Measurements from ENCODE around the gene CILP. TPM values are rescaled to one million over a fixed set of nuclear protein-coding genes. Genes with fewer than 3 reads are reported as not detected.

The CILP gene
- total RNA-seq, 1 donor from 2014 or later, result 7.8 TPM

- intact Hi-C loops (cut with micrococcal nuclease), result no loop called here
- no peak for ATAC-seq
- no peak for DNase-seq
Measured at GRCh38 chr15:65175511-65175910, 35.8 kb downstream of the CILP start.

DNA sequence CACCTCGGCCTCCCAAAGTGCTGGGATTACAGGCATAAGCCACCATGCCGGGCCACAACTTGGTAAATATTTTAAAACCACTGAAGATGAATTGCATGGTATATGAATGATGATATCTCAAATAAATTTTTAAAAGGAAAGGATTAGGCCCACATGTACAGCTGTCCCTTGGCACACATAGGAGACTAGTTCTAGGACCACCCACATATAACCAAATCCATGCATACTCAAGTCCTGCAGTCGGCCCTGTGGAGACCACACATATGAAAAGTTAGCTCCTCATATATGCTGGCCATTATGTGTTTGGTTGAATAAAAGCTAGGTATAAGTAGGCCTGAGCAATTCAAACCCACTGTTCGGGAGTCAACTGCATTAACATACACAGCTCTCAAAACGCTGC, 36.8 kb downstream of the CILP start:
- no peak for ATAC-seq
- no peak for DNase-seq
- intact Hi-C loops (cut with micrococcal nuclease), result no loop called here

GRCh38 chr15:65172531-65172930, 38.7 kb downstream of the CILP start:
- intact Hi-C loops (cut with micrococcal nuclease), result no loop called here
- DNase-seq, result no peak
- ATAC-seq, result no peak

GRCh38 chr15:65171428-65171827, 39.8 kb downstream of the CILP start:
- intact Hi-C loops (cut with micrococcal nuclease), result no loop called here
- ATAC-seq (no peak), DNase-seq (no peak)

DNA sequence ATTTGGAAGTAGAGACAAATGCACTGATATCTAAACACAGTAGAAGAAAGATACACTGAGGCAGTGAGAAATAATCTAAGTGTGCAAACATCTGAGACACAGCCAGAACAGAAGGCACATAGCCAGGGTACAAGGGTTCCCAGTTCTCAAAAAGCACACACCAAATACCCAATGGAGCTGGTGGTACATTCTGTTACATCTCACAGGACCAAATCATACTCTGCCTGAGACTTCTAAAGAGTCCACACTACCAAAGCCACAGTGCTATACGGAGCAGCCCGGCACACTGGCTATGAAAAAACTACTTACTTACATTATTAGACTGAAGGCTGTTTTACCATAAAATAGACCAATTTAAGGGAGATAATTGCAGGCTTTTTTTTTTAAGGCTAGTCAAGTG, 45.4 kb downstream of the CILP start:
- intact Hi-C loops (cut with micrococcal nuclease), result no loop called here
- ATAC-seq (peak; percentile 30), DNase-seq (no peak)

GRCh38 chr15:65164139-65164538, 47.1 kb downstream of the CILP start:
- intact Hi-C loops (cut with micrococcal nuclease), result no loop called here
- ATAC-seq, result no peak

DNA sequence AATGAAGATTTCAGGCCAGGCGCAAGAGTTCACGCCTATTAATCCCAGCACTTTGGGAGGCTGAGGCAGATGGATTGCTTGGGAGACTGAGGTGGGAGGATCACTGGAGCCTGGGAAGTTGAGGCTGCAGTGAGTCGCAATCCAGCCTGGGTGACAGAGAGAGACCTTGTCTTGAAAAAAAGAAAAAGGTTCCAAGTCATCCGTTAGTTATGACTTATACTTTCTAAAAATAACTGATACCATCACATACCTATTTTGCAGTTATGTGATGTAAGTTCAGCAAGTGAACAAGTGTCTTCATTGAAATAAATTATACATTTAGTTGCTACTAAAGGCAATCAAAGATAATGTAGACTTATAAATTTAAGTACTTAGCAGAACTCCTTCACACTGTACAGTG, 48.2 kb downstream of the CILP start:
- intact Hi-C loops (cut with micrococcal nuclease), result no loop called here
- DNase-seq (no peak), ATAC-seq (peak; percentile 28)

More at GRCh38 chr15:65164139-65164538, 47.1 kb downstream of the CILP start:
- no peak for DNase-seq

DNA sequence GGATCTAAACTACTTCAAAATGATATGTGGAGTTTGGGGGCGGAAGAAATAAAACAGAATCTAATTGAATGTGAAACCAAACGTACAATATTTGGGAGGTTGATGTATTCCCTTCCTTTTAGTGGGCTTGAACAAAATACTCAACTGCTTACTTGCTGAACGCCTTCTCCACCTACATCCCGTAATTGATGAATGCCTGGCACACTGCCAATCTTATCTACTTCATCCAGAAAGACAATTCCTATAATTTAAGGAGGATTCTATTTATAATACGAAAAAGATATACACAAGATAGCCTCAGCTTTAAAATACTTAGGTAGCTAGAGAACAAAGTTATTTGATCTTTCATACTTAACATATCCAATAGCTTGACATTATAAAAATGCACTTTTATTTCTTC, 54.6 kb downstream of the CILP start:
- ATAC-seq (no peak), DNase-seq (no peak)
- intact Hi-C loops (cut with micrococcal nuclease), result no loop called here

- DNase-seq (no peak), ATAC-seq (no peak)
- intact Hi-C loops (cut with micrococcal nuclease), result no loop called here
Measured at GRCh38 chr15:65154720-65155119, 56.6 kb downstream of the CILP start.

- DNase-seq (no peak), ATAC-seq (no peak)
- intact Hi-C loops (cut with micrococcal nuclease), result no loop called here
Measured at GRCh38 chr15:65147902-65148301, 63.4 kb downstream of the CILP start.

GRCh38 chr15:65146438-65146837, 64.8 kb downstream of the CILP start:
- intact Hi-C loops (cut with micrococcal nuclease), result no loop called here
- DNase-seq (no peak), ATAC-seq (no peak)

Other genes starting within 250 kb of the CILP start
- gene SPG21, start 221.6 kb downstream of the CILP start, total RNA-seq, result 47.8 TPM
- gene MTFMT, start 181.8 kb downstream of the CILP start, total RNA-seq, result 20.4 TPM
- gene SLC51B, start 166.1 kb downstream of the CILP start, total RNA-seq, result not detected
- 18.9 TPM for gene RASL12, start 143.5 kb downstream of the CILP start, total RNA-seq
- 10.6 TPM for gene KBTBD13, start 134.7 kb downstream of the CILP start, total RNA-seq
- gene UBAP1L, start 96.3 kb downstream of the CILP start, total RNA-seq, result 1.3 TPM
- 15.8 TPM for gene PDCD7, start 77.7 kb downstream of the CILP start, total RNA-seq
- gene CLPX, start 26.1 kb downstream of the CILP start, total RNA-seq, result 58.3 TPM
- gene PARP16, start 75.4 kb upstream of the CILP start, total RNA-seq, result 4.1 TPM
- not detected for gene RNU5A-1, start 84.6 kb upstream of the CILP start, total RNA-seq
- gene RNU5B-1, start 93.2 kb upstream of the CILP start, total RNA-seq, result 40.8 TPM
- 0.10 TPM for gene IGDCC3, start 166.5 kb upstream of the CILP start, total RNA-seq
- gene IGDCC4, start 211.5 kb upstream of the CILP start, total RNA-seq, result 2.4 TPM

All from left ventricle myocardium superior (tissue), 1 donor.